Activated naive CD4-positive, alpha-beta T cell treated with anti-CD3 and anti-CD28 coated beads, Interleukin-2, amount 10 ng/mL, durations not matched to agents 7 days and 5 days (primary cell): ENCODE results near the gene SLC13A4.
"Not testable (repeated sequence)": the region's sequence is repeated elsewhere in the genome, so short reads cannot be mapped to it uniquely, and the experiment has no call there.

Experiments
- CTCF ChIA-PET: fragments of 350-600 bp; sonication (Branson Sonifier 250); formaldehyde crosslinking; loops from one replicate; lab custom pipeline; 2021; ENCODE audit warnings: antibody characterized with exemption; lab: Charles Lee
- DNase-seq: peaks from one replicate; pipeline ENCODE4 v3.0.0-alpha.2; 2020
- H3K27ac Mint-ChIP-seq: one replicate; pipeline ENCODE4 v1.8.0; 2021; ENCODE audit warnings: mild to moderate bottlenecking, moderate library complexity, mixed read lengths
- H3K27me3 Mint-ChIP-seq: one replicate; pipeline ENCODE4 v1.8.0; 2021; ENCODE audit warnings: mild to moderate bottlenecking, mixed read lengths
- H3K36me3 Mint-ChIP-seq: one replicate; pipeline ENCODE4 v1.8.0; 2021; ENCODE audit warnings: mixed read lengths
- H3K4me1 Mint-ChIP-seq: one replicate; pipeline ENCODE4 v1.8.0; 2021; ENCODE audit warnings: mixed read lengths
- H3K4me3 Mint-ChIP-seq: one replicate; pipeline ENCODE4 v1.8.0; 2021; ENCODE audit warnings: mild to moderate bottlenecking, moderate library complexity, mixed read lengths
- H3K9me3 Mint-ChIP-seq: one replicate; pipeline ENCODE4 v1.8.0; 2021; ENCODE audit warnings: mixed read lengths

The SLC13A4 gene

DNA sequence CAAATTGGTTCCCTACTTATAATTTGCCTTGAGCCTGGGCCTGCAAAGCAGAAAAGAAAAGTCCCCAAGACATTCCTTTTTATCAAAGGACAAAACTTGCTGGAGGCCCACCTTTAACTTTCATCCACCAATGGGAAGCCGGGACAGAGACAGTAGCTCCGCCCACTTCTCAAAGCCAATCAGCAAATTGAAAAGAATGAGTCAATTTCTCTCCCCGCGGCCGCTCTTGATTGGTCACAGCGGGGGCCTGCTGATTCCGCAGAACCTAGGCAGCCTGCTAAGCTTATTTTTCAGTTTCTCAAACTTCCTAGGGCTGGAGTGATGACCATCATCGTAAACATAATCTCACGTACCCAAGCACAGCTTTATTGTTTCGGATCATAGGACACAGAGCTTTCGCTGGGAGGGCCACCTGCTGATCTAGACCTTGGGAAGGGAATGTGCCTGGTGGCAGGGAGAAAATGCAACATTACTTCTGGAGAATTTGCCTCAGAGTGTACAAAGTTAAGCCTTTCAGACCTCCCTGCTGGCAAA lies at the start of gene SLC13A4:
Gene SLC13A4 (minus strand): TSS at position 51 of the 534 bp plus-strand sequence. CDS start 690 bp downstream, outside the sequence.
- H3K9me3 Mint-ChIP-seq: no peaks in the 10 kb centered on the region
- CTCF ChIA-PET: no interaction called here
- H3K27ac Mint-ChIP-seq: no peak within 1 kb of the TSS
- DNase-seq: no peak
- no peak within 1 kb of the TSS for H3K4me3 Mint-ChIP-seq
- H3K36me3 Mint-ChIP-seq: no peaks in the 10 kb centered on the region
- no peaks in the 10 kb centered on the region for H3K4me1 Mint-ChIP-seq
- peaks cover 27% of the 10 kb centered on the region for H3K27me3 Mint-ChIP-seq

DNA sequence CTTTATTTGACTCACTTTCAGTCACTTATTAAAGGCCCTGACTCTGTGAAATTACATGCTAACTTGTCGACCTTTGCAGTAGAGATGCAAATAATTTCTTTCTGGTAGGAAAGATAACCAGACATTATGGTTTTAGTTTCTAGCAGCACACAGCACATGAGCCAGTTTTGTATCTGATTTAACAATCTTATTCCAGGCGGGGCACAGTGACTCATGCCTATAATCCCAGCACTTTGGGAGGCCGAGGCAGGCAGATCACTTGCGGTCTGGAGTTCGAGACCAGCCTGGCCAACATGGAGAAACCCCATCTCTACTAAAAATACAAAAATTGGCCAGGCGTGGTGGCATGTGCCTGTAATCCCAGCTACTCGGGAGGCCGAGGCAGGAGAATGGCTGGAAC lies 47.9 kb upstream of the SLC13A4 start:
- H3K27ac Mint-ChIP-seq, CTCF ChIA-PET, DNase-seq, H3K4me3 Mint-ChIP-seq, H3K27me3 Mint-ChIP-seq, H3K36me3 Mint-ChIP-seq, H3K9me3 Mint-ChIP-seq, H3K4me1 Mint-ChIP-seq: not testable (repeated sequence)

DNA sequence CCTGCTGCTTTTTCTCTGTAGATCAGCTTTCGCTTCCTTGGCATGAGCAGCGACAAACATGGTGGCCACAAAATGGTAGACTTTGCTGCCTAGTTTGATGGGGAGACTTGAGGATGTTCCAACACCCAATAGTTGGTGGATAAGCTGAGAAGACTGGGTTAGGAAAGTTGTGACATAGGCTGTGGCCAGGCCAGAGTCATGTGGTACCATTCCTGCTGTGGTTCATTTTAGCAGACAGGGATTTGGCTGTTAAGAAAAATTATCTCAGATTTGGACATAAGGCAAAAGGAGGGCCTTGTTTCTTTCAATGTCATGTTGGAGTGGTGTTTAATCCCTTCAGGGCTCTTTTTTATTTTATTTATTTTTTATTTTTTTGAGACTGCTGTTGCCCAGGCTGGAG lies 47.2 kb upstream of the SLC13A4 start:
- no peaks in the 10 kb centered on the region for H3K36me3 Mint-ChIP-seq
- H3K27ac Mint-ChIP-seq: no peak overlapping the region
- peaks cover 2% of the 10 kb centered on the region for H3K9me3 Mint-ChIP-seq
- DNase-seq: no peak
- no peak overlapping the region for H3K4me3 Mint-ChIP-seq
- CTCF ChIA-PET: no interaction called here
- H3K4me1 Mint-ChIP-seq: no peaks in the 10 kb centered on the region
- no peaks in the 10 kb centered on the region for H3K27me3 Mint-ChIP-seq

DNA sequence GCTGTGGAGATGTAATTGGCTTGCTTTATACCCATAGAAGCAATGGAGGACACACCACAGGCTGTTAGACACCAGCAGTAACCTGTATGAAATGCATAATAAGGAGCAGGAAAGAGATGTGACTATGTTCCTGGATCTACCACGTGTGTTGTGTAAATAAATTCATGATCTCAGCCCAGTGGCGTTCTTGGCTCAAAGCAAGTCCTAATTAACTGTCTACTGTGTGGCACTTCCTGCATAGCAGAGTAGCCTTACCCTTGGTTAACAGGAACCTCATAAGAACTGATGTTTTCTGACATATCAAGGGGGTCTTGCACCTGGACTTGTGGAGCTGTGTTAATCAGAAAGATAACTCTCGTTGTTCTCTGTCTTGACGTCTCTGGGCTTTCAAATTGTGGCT lies 46.3 kb upstream of the SLC13A4 start:
- CTCF ChIA-PET: no interaction called here
- Mint-ChIP-seq H3K4me3 (no peak overlapping the region), H3K4me1 (no peaks in the 10 kb centered on the region), H3K27ac (no peak overlapping the region), H3K9me3 (peaks cover 2% of the 10 kb centered on the region), H3K27me3 (no peaks in the 10 kb centered on the region), H3K36me3 (no peaks in the 10 kb centered on the region)
- DNase-seq: no peak

DNA sequence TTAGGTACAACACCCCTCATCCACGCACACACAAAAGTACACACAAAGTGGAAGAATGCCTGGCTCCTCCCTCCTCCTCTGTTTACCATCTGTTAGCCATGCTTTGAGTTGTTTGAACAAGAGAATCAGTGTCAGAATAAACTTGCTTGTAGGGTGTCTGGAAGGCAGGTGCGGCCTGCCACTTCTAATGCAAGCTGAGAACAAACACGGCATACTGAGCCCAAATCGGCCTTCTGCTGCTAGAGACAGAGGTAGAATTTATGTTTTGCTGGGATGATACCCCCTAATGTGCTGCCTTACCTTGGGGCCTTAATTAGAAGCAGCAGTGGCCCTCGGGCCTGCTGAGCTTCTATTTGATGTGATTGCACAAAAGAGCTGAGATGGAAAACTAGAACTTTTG lies 45.5 kb upstream of the SLC13A4 start:
- Mint-ChIP-seq H3K27me3 (peaks cover under 1% of the 10 kb centered on the region), H3K36me3 (no peaks in the 10 kb centered on the region), H3K27ac (no peak overlapping the region), H3K4me1 (no peaks in the 10 kb centered on the region), H3K4me3 (no peak overlapping the region), H3K9me3 (peaks cover 2% of the 10 kb centered on the region)
- CTCF ChIA-PET: no interaction called here
- DNase-seq: no peak

- H3K36me3 Mint-ChIP-seq: no peaks in the 10 kb centered on the region
- peaks cover 6% of the 10 kb centered on the region for H3K27me3 Mint-ChIP-seq
- no peaks in the 10 kb centered on the region for H3K9me3 Mint-ChIP-seq
- no peaks in the 10 kb centered on the region for H3K4me1 Mint-ChIP-seq
- no peak overlapping the region for H3K4me3 Mint-ChIP-seq
- CTCF ChIA-PET: no interaction called here
- no peak for DNase-seq
- H3K27ac Mint-ChIP-seq: no peak overlapping the region
These were observed 44.7 kb upstream of the SLC13A4 start for GRCh38 chr7:135772639-135773222.

DNA sequence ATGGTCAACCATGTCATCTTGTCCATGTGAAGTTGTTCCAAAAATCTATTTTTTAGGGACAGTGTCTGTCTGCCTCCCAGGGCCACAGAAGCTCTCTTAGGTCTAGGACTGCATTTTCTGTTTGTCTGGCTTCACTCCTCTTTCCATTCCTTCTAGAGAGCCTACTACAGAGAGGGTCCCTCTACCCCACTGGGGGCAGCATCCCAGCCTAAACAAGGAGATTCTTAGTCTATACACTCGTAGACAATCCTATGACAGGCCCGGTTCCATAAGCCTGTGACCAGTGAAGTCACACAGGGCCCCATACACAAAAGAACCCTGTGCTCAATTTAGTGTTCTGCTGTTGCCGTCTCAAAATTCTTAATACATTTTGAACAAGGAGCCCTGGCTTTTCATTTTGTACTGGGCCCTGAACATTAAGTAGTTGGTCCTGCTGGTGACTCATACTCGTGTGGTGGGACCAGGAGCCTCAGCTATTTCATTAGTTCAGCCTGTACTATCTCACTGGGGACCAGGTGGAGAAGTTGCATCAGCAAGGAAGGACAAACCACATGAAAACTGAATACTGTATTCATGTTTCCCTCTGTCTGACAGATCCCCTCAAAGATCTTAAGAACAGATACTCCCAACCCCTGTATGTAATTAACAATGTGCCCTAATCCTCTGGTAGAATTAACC lies 44.1 kb upstream of the SLC13A4 start:
- DNase-seq: no peak
- Mint-ChIP-seq H3K4me1 (no peaks in the 10 kb centered on the region), H3K4me3 (no peak overlapping the region), H3K27ac (no peak overlapping the region), H3K27me3 (peaks cover 6% of the 10 kb centered on the region), H3K9me3 (no peaks in the 10 kb centered on the region), H3K36me3 (no peaks in the 10 kb centered on the region)
- CTCF ChIA-PET: no interaction called here

- H3K36me3 Mint-ChIP-seq: no peaks in the 10 kb centered on the region
- H3K4me1 Mint-ChIP-seq: no peaks in the 10 kb centered on the region
- CTCF ChIA-PET: no interaction called here
- H3K27ac Mint-ChIP-seq: no peak overlapping the region
- no peak for DNase-seq
- peaks cover 10% of the 10 kb centered on the region for H3K27me3 Mint-ChIP-seq
- H3K4me3 Mint-ChIP-seq: no peak overlapping the region
- H3K9me3 Mint-ChIP-seq: no peaks in the 10 kb centered on the region
These were observed 43.1 kb upstream of the SLC13A4 start for GRCh38 chr7:135771051-135771450.

DNA sequence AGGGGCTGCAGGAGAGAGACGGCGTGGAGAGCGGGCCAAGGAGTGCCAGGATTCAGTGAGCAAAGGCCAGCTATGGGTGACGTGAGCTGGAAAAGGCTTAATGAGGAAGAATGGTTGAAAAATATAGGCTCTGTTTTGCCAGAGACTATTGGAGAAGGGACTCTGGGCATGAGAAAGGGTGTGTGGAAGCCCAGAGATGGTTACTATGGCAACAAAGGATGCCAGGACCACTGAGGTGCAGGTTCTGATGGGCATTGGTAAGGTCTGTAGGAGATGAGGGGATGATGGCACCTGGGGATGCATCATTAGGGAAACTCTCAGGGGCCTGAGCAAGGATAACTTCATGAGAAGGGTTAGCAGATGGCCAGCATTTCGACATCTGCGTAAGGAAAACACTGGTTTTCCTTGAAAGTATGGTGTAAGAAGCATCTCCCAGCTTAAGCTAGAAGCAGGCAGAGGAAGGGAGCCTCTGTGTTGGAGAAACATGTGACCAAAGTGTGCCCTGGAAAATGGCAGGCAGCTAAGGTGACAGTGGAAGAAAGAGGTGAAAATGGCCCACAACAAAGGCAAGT lies 42.2 kb upstream of the SLC13A4 start:
- CTCF ChIA-PET: no interaction called here
- no peak for DNase-seq
- Mint-ChIP-seq H3K36me3 (no peaks in the 10 kb centered on the region), H3K27ac (no peak overlapping the region), H3K9me3 (no peaks in the 10 kb centered on the region), H3K4me1 (no peaks in the 10 kb centered on the region), H3K27me3 (peaks cover 13% of the 10 kb centered on the region), H3K4me3 (no peak overlapping the region)

GRCh38 chr7:135769005-135769802 lies 41.2 kb upstream of the SLC13A4 start:
- Mint-ChIP-seq H3K27me3 (peaks cover 18% of the 10 kb centered on the region), H3K9me3 (no peaks in the 10 kb centered on the region), H3K36me3 (no peaks in the 10 kb centered on the region), H3K4me1 (no peaks in the 10 kb centered on the region), H3K27ac (no peak overlapping the region), H3K4me3 (no peak overlapping the region)
- CTCF ChIA-PET: no interaction called here
- no peak for DNase-seq

DNA sequence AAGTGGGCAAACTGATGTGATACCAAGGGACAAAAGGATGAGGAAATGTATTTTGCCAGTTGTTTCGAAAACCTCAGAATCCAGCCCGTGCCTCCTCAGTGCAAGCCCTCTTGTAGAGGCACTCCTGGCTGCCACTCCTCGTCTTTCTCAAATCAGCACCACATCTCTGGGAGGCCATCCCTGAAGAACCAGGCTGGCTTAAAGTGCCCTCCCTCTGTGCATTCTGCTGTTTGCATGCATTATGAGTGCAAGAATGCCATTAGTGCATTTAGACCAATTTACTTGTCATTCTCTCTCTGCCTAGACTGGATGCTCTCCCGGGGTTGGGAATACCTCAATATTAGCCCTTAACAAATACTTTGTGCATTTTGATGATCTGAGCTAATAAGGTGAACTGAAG lies 40.5 kb upstream of the SLC13A4 start:
- H3K27me3 Mint-ChIP-seq: peaks cover 18% of the 10 kb centered on the region
- DNase-seq: no peak
- no peaks in the 10 kb centered on the region for H3K9me3 Mint-ChIP-seq
- no peak overlapping the region for H3K4me3 Mint-ChIP-seq
- CTCF ChIA-PET: no interaction called here
- H3K27ac Mint-ChIP-seq: no peak overlapping the region
- H3K4me1 Mint-ChIP-seq: no peaks in the 10 kb centered on the region
- H3K36me3 Mint-ChIP-seq: no peaks in the 10 kb centered on the region

- H3K36me3 Mint-ChIP-seq: no peaks in the 10 kb centered on the region
- no peak overlapping the region for H3K27ac Mint-ChIP-seq
- H3K27me3 Mint-ChIP-seq: peaks cover 18% of the 10 kb centered on the region
- no peaks in the 10 kb centered on the region for H3K9me3 Mint-ChIP-seq
- no peaks in the 10 kb centered on the region for H3K4me1 Mint-ChIP-seq
- DNase-seq: no peak
- no peak overlapping the region for H3K4me3 Mint-ChIP-seq
- CTCF ChIA-PET: no interaction called here
These were observed 40.1 kb upstream of the SLC13A4 start for GRCh38 chr7:135768064-135768463.

DNA sequence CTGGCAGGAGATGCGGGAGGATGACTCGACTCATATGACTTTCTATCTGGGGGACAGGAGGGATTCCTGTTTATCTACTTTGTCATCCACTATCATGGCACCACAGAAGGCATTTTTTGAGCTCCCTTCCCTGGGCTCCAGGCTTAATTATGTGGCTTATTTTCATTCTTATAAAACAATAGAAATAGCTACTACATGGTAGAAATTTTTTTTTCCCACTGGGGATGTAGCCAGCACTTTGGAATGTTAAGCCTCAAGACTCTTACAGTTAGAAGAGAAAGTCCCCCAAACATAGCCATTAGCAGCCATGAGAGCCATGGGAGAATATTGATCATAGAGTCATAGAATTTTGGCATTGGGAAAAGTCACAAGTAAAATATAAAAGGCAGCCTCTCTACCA lies 35.3 kb upstream of the SLC13A4 start:
- Mint-ChIP-seq H3K27ac (no peak overlapping the region), H3K4me3 (no peak overlapping the region), H3K4me1 (no peaks in the 10 kb centered on the region), H3K27me3 (peaks cover 36% of the 10 kb centered on the region), H3K9me3 (no peaks in the 10 kb centered on the region), H3K36me3 (no peaks in the 10 kb centered on the region)
- no peak for DNase-seq
- CTCF ChIA-PET: no interaction called here

- no peaks in the 10 kb centered on the region for H3K9me3 Mint-ChIP-seq
- H3K27me3 Mint-ChIP-seq: peaks cover 43% of the 10 kb centered on the region
- no peak overlapping the region for H3K27ac Mint-ChIP-seq
- CTCF ChIA-PET: no interaction called here
- DNase-seq: no peak
- no peaks in the 10 kb centered on the region for H3K4me1 Mint-ChIP-seq
- no peak overlapping the region for H3K4me3 Mint-ChIP-seq
- H3K36me3 Mint-ChIP-seq: no peaks in the 10 kb centered on the region
These were observed 33.9 kb upstream of the SLC13A4 start for GRCh38 chr7:135761751-135762488.
